Lower leg skin (tissue), 4 donors: ENCODE results near the gene POLDIP2. TPM values are rescaled to one million over a fixed set of nuclear protein-coding genes. Genes with fewer than 3 reads are reported as not detected.

ENCODE experiments used
- DNase-seq, 2 donors: peaks; one replicate each; pipeline ENCODE4 v3.0.0-alpha.2; 2019; ENCODE audit warnings: low spot score in 2 of 2
- H3K4me3 ChIP-seq: fragments of 200-600 bp; sonication (generic); 2 replicates; pipeline ENCODE4 v1.5.1; 2017; ENCODE audit warnings: mild to moderate bottlenecking, low read depth; ENCODE audit not compliant: poor library complexity, severe bottlenecking
- CTCF ChIP-seq, 3 donors: fragments of 450-650 bp; IDR thresholded peaks; one replicate each; pipeline ENCODE4 v1.5.1; 2016; ENCODE audit warnings: antibody characterized with exemption in 3 of 3, mild to moderate bottlenecking in 3 of 3, moderate library complexity in 2 of 3
- POLR2A ChIP-seq, 2 donors: fragments of 450-650 bp; IDR thresholded peaks; one replicate each; pipeline ENCODE4 v1.6.1; 2016 to 2017; ENCODE audit warnings: antibody characterized with exemption in 2 of 2, mild to moderate bottlenecking in 1 of 2, moderate library complexity in 1 of 2
- WGBS, 2 donors: methylation state at CpG; one replicate each; pipeline ENCODE4 v1.1.5; 2018; 5-methylcytosine and 5-hydroxymethylcytosine counted together
- intact Hi-C: fragments of 100-400 bp; cut with DNase I; formaldehyde crosslinking; loops from one replicate; pipeline ENCODE4 v1.15.0; 2023; ENCODE audit warnings: low total_unique reads
- total RNA-seq, 4 donors: library from RNA; depleted of rRNA; stranded (reverse); fragments of >200 nt; gene quantifications; one replicate each; pipeline ENCODE4 v1.1.0, GENCODE V29; 2016

Gene POLDIP2
- total RNA-seq, 4 donors from 2014 or later, result 52.1 to 90.2 (median 73.7) TPM

DNA sequence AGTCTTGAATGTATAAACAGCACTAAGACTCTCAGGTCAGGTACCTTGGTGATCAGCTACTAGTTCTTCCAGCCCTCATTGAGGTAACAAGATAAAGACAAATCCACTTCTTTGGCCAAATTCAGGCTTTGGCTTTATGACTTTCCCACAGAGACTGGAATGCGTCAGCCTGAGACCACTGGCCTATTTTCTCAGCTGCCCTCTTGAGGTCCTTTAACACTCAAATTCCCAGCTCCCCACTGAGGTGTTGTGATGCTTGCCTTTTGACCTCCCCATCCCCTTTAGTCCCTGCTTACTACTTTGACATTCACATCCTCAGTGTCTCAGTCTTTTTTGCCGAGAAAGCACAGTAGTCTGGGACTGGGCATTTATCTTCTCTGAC is 11.1 kb downstream of the POLDIP2 start:
- DNase-seq, result no peak
- intact Hi-C loops, result no loop called here
- WGBS, 2 donors, result 83 to 88% methylated on average over 2 of the region's 2 CpGs
- TF ChIP-seq POLR2A (IDR thresholded peaks at IDR 0.05) (no peak), CTCF (IDR thresholded peaks at IDR 0.05) (no peak)
- H3K4me3 ChIP-seq, result no peak overlapping the region

DNA sequence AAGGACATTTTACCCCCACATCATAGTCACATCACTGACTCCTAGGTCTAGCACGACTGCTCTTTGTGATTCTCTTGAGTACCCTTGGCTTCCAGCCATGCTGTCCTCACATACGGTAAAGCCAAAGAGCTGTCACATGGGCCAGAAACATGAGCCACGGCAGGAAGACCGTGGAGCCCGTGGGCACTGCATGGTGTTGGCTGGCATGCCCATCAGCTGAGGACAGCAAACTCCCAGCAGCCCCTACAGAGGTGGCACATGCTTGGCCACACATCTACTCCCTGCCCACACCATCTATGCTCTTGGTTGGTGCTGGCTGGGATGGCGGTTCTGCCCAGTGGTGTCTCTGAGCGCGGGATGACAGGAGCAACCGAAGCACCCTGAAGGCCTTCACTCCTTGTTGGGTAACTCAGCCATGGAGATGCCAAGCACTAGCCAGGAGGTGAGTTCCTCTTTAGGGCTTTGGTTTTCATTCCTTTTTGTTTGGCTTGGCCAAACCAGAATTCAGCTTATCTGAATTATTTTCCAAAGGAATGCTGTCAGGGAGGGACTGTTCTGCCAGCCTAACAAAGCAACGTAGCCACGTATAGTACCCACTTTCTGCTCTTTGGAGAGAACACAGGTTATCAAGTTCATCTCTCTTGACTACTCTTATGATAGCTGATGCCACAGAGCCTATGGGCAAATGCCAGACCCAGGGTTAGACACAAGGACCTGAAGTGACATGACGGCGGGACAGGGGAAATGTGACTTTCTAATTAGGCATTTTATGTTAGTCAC is 11.7 kb downstream of the POLDIP2 start:
- WGBS, 2 donors, result 64 to 67% methylated on average over 13 of the region's 13 CpGs
- TF ChIP-seq POLR2A (IDR thresholded peaks at IDR 0.05) (no peak), CTCF (IDR thresholded peaks at IDR 0.05) (no peak)
- DNase-seq, result no peak
- H3K4me3 ChIP-seq, result no peak overlapping the region
- intact Hi-C loops, result no loop called here

- no peak overlapping the region for H3K4me3 ChIP-seq
- no peak for TF ChIP-seq CTCF (IDR thresholded peaks at IDR 0.05)
- TF ChIP-seq POLR2A (IDR thresholded peaks at IDR 0.05), result no peak
- no peak for DNase-seq
- intact Hi-C loops, result no loop called here
- WGBS, 2 donors, result 89 to 96% methylated on average over 16 to 19 of the region's 19 CpGs
Measured at GRCh38 chr17:28344435-28344901, 12.9 kb downstream of the POLDIP2 start.

GRCh38 chr17:28344011-28344410 is 13.3 kb downstream of the POLDIP2 start:
- TF ChIP-seq POLR2A (IDR thresholded peaks at IDR 0.05) (no peak), CTCF (IDR thresholded peaks at IDR 0.05) (no peak)
- intact Hi-C loops, result no loop called here
- 74 to 84% methylated on average over 4 to 9 of the region's 9 CpGs for WGBS, 2 donors
- DNase-seq, result no peak
- no peak overlapping the region for H3K4me3 ChIP-seq

- DNase-seq, result no peak
- WGBS, 2 donors, result 69 to 77% methylated on average over 8 to 10 of the region's 10 CpGs
- TF ChIP-seq CTCF (IDR thresholded peaks at IDR 0.05), result no peak
- no peak for TF ChIP-seq POLR2A (IDR thresholded peaks at IDR 0.05)
- intact Hi-C loops, result no loop called here
- no peak overlapping the region for H3K4me3 ChIP-seq
Measured at GRCh38 chr17:28343491-28343932, 13.8 kb downstream of the POLDIP2 start.
